HCT116 (cell line): Measurements from ENCODE around the gene AKAP13. TPM values are rescaled to one million over a fixed set of nuclear protein-coding genes. Genes with fewer than 3 reads are reported as not detected.

Experiments
- ATAC-seq: fragments of 200-7000 bp; cut with Tn5 transposase; 2 replicates; pipeline ENCODE4 v1.9.1; 2020; ENCODE audit warnings: mild to moderate bottlenecking, moderate library complexity
- BruUV-seq: library from RNA; stranded (reverse); fragments of 400-500 nt; replicated peaks from 2 replicates; lab custom pipeline; 2021; lab: Mats Ljungman, UMichigan
- CTCF ChIA-PET: fragments of 300-600 bp; sonication (Branson Sonifier 250); formaldehyde crosslinking; loops from one replicate; lab custom pipeline; 2021; ENCODE audit warnings: antibody characterized with exemption; lab: Charles Lee
- POLR2A ChIA-PET: fragments of 300-600, 350-600 bp; sonication (Branson Sonifier 250); formaldehyde crosslinking; loops from one replicate; lab custom pipeline; 2021; ENCODE audit warnings: antibody characterized with exemption; lab: Charles Lee
- RAD21 ChIA-PET, 2 experiments: fragments of 300-600 bp; sonication (Branson Sonifier 250); formaldehyde crosslinking; loops; one replicate each; lab custom pipeline; 2023; ENCODE audit warnings: low total read pairs in 2 of 2; ENCODE audit not compliant: uncharacterized antibody in 2 of 2, unreplicated experiment in 2 of 2, low non-redundant PET in 1 of 2; lab: Charles Lee
- DNase-seq: peaks from one replicate; pipeline ENCODE4 v3.0.0-alpha.2; 2010; ENCODE audit warnings: low read depth, low spot score
- H2AFZ ChIP-seq: fragments of 200-600 bp; shearing (Covaris generic), sonication (generic); 2 replicates; pipeline ENCODE4 v1.6.1; 2017; ENCODE audit warnings: low read depth, mixed run types, mixed read lengths, antibody characterized with exemption, low read length; ENCODE audit not compliant: poor library complexity, severe bottlenecking
- H3K27ac ChIP-seq: 2 replicates; pipeline ENCODE4 v1.5.1; 2012; ENCODE audit warnings: low read depth, low read length
- H3K27me3 ChIP-seq: fragments of 200-600 bp; sonication (generic); 2 replicates; pipeline ENCODE4 v1.6.1; 2016; ENCODE audit warnings: mixed run types, low read length, mixed read lengths; ENCODE audit not compliant: insufficient read depth
- H3K36me3 ChIP-seq, 2 experiments: fragments of 200-500 bp in 1 of 2; fragments of 200-600 bp in 1 of 2; sonication (Bioruptor generic) in 1 of 2; sonication (generic) in 1 of 2; 2 replicates each; pipeline versions ENCODE4 v1.5.1 to v1.6.1; 2014 to 2016; ENCODE audit warnings: low read length in 2 of 2, inconsistent platforms in 1 of 2, mixed read lengths in 1 of 2, mixed run types in 1 of 2; ENCODE audit not compliant: insufficient read depth in 2 of 2, control insufficient read depth in 1 of 2
- H3K4me1 ChIP-seq, 2 experiments: fragments of 200-600 bp in 1 of 2; sonication (generic) in 1 of 2; 2 replicates each; pipeline versions ENCODE4 v1.5.1 to v1.6.1; 2012 to 2017; ENCODE audit warnings: low read length in 2 of 2, inconsistent platforms in 1 of 2, mild to moderate bottlenecking in 1 of 2, mixed read lengths in 1 of 2, mixed run types in 1 of 2, moderate library complexity in 1 of 2; ENCODE audit not compliant: insufficient read depth in 2 of 2, control insufficient read depth in 1 of 2
- H3K4me2 ChIP-seq: fragments of 200-600 bp; sonication (generic); 2 replicates; pipeline ENCODE4 v1.6.1; 2017; ENCODE audit warnings: mixed run types, low read length, mixed read lengths
- H3K4me3 ChIP-seq, 2 experiments: fragments of 200-600 bp in 1 of 2; sonication (generic) in 1 of 2; replicated peaks in 1 of 2; 2 replicates each; pipeline ENCODE4 v1.5.1; 2011 to 2016; ENCODE audit warnings: low read length in 2 of 2, control low read depth in 1 of 2, low read depth in 1 of 2, mild to moderate bottlenecking in 1 of 2, mixed read lengths in 1 of 2, mixed run types in 1 of 2
- H3K79me2 ChIP-seq: fragments of 200-600 bp; sonication (generic); 2 replicates; pipeline ENCODE4 v1.6.1; 2017; ENCODE audit warnings: mild to moderate bottlenecking, mixed run types, low read length, moderate library complexity, mixed read lengths; ENCODE audit not compliant: insufficient read depth
- H3K9ac ChIP-seq: fragments of 200-600 bp; sonication (generic); 2 replicates; pipeline ENCODE4 v1.6.1; 2016; ENCODE audit warnings: low read length, mixed read lengths
- H3K9me2 ChIP-seq: fragments of 200-600 bp; sonication (generic), shearing (Covaris generic); 2 replicates; pipeline ENCODE4 v1.6.1; 2017; ENCODE audit warnings: mixed run types, mild to moderate bottlenecking, moderate library complexity; ENCODE audit not compliant: insufficient read depth
- H3K9me3 ChIP-seq, 2 experiments: fragments of 200-500 bp in 1 of 2; fragments of 200-600 bp in 1 of 2; sonication (Bioruptor generic) in 1 of 2; sonication (generic) in 1 of 2; 2 replicates each; pipeline ENCODE4 v1.6.1; 2014 to 2017; ENCODE audit warnings: low read length in 2 of 2, mixed read lengths in 2 of 2, inconsistent platforms in 1 of 2, low read depth in 1 of 2, mild to moderate bottlenecking in 1 of 2, mixed run types in 1 of 2, moderate library complexity in 1 of 2; ENCODE audit not compliant: control insufficient read depth in 1 of 2, insufficient read depth in 1 of 2
- H4K20me1 ChIP-seq: fragments of 200-600 bp; sonication (generic), shearing (Covaris generic); 2 replicates; pipeline ENCODE4 v1.6.1; 2017; ENCODE audit warnings: mixed run types, mild to moderate bottlenecking, moderate library complexity; ENCODE audit not compliant: insufficient read depth
- EGR1 ChIP-seq: IDR thresholded peaks from 2 replicates; pipeline ENCODE4 v1.6.1; 2012; ENCODE audit warnings: low read depth
- ELF1 ChIP-seq: IDR thresholded peaks from 2 replicates; pipeline ENCODE4 v1.6.1; 2012; ENCODE audit warnings: low read depth, borderline replicate concordance
- EZH2 ChIP-seq: fragments of 200-600 bp; sonication (generic); IDR thresholded peaks from 2 replicates; pipeline ENCODE4 v1.6.1; 2017; ENCODE audit warnings: antibody characterized with exemption, mixed run types
- FOSL1 ChIP-seq: IDR thresholded peaks from 2 replicates; pipeline ENCODE4 v1.6.1; 2012; ENCODE audit warnings: low read depth
- RAD21 ChIP-seq: IDR thresholded peaks from 2 replicates; pipeline ENCODE4 v1.6.1; 2012; ENCODE audit warnings: low read depth, mild to moderate bottlenecking
- SIN3A ChIP-seq: IDR thresholded peaks from 2 replicates; pipeline ENCODE4 v1.6.1; 2012; ENCODE audit warnings: low read depth
- TCF7L2 ChIP-seq: IDR thresholded peaks from 2 replicates; pipeline ENCODE4 v1.7.0; 2011; ENCODE audit warnings: borderline replicate concordance, inconsistent platforms; ENCODE audit not compliant: insufficient read depth, insufficient read length; ENCODE audit errors: extremely low read depth
- YY1 ChIP-seq: IDR thresholded peaks from 2 replicates; pipeline ENCODE4 v1.6.1; 2011; ENCODE audit warnings: low read length, low read depth, moderate library complexity, mild to moderate bottlenecking; ENCODE audit not compliant: insufficient replicate concordance; ENCODE audit errors: extremely low read depth
- ZFX ChIP-seq: fragments of 450-650 bp; IDR thresholded peaks from 2 replicates; pipeline ENCODE4 v1.6.1; 2017
- ZNF274 ChIP-seq: fragments of 200-500 bp; sonication (Bioruptor generic); IDR thresholded peaks from 2 replicates; pipeline ENCODE4 v1.6.1; 2014; ENCODE audit warnings: mild to moderate bottlenecking, low read depth, low read length, inconsistent platforms
- intact Hi-C: fragments of 100-400 bp; cut with micrococcal nuclease; formaldehyde crosslinking; loops from 2 replicates; pipeline ENCODE4 v1.10.0; 2022
- total RNA-seq: library from RNA; stranded (reverse); gene quantifications from one replicate; pipeline ENCODE4 v1.2.1, GENCODE V29; 2021; ENCODE audit not compliant: unreplicated experiment
- TF ChIP-seq, protein P1 (sequence below): IDR thresholded peaks from 2 replicates; pipeline ENCODE4 v1.6.1; 2012; ENCODE audit warnings: low read depth
- TF ChIP-seq, protein P2 (sequence below), 3 experiments: fragments of 200-600 bp in 1 of 3; sonication (generic) in 1 of 3; IDR thresholded peaks in 2 of 3; conservative IDR thresholded peaks in 1 of 3; 2 replicates each; pipeline ENCODE4 v1.5.1; 2012 to 2017; ENCODE audit warnings: low read depth in 2 of 3, low read length in 2 of 3, antibody characterized with exemption in 1 of 3, borderline replicate concordance in 1 of 3, control low read depth in 1 of 3, mild to moderate bottlenecking in 1 of 3, mixed read lengths in 1 of 3, mixed run types in 1 of 3, moderate library complexity in 1 of 3; ENCODE audit not compliant: insufficient read depth in 1 of 3

The AKAP13 gene
- total RNA-seq, 1 experiment from 2014 or later: 43.1 TPM

DNA sequence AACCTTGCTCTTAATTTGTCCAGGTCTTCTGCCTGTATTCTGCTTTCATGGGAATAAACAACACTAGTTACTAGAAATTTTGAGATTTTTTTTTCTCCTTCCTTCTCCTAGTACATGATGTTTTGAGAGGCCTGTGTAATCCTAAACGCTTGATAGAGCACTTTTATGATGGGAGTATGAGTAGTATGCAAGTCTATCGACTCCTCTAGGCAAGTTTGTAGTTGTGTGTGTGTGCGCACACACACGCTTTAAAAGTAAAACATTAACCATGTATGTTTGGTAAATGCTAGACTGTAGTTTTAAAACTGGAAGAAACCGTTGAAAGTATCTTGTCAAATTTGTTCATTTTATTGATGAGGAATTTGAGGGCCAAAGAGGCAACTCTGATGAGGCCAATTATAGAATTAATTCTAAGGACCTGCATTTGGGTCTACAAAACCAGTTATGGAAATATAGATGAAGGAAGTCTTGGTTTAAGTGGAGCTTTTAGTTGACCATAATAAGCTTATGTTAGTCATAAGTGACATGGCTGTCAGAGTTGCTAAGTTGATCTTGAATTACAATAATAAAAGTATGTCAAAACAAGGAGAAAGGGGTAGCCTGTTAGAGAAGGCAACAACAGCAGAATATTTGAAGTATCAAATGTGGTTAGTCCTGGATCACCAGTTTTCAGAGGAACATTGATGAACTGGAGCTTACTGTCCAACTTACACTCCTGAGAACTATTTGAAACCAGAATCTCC lies 47.1 kb downstream of the AKAP13 start:
- Histone ChIP-seq H3K9ac (no peak overlapping the region), H3K27me3 (no peaks in the 10 kb centered on the region), H3K4me1 (no peaks in the 10 kb centered on the region), H3K36me3 (no peaks in the 10 kb centered on the region), H3K4me2 (no peak overlapping the region), H2AFZ (no peak overlapping the region), H3K79me2 (peaks cover 94% of the 10 kb centered on the region), H3K27ac (no peak overlapping the region), H3K9me2 (no peaks in the 10 kb centered on the region), H4K20me1 (peaks cover 9% of the 10 kb centered on the region; the same call in 1 of the 2 replicates), H3K9me3 (no peaks in the 10 kb centered on the region), H3K4me3 (no peak overlapping the region)
- no TSS peak for BruUV-seq
- CTCF ChIA-PET: no interaction called here
- POLR2A ChIA-PET: no interaction called here
- ATAC-seq (no peak), DNase-seq (no peak)
- intact Hi-C loops: no loop called here
- RAD21 ChIA-PET: no interaction called here
- TF ChIP-seq ZFX: no peak
- TF ChIP-seq ZNF274: no peak
- no peak for TF ChIP-seq FOSL1
- no peak for TF ChIP-seq SIN3A
- no peak for TF ChIP-seq TCF7L2
- TF ChIP-seq ELF1: no peak

DNA sequence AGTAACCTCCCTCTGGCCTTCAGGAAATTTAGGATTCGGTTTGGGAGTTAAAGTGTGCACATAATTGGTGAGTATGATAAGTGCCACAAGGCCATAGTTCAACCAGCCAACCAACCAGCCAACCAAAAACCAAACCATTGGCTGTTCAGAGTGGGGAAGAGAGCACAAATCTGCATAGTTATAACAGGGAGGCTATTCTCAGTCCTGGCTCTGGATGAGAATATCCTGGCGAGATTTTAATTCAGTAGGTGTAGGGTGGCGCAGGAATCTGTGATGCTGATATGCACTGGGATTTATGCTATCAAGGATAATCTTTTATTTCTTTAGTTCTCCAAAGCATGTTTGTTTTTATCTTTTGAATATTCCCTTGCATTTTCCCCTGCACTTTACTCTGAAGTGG lies 49.1 kb downstream of the AKAP13 start:
- Histone ChIP-seq H3K9me3 (no peaks in the 10 kb centered on the region), H3K36me3 (no peaks in the 10 kb centered on the region), H3K27ac (no peak overlapping the region), H3K9me2 (no peaks in the 10 kb centered on the region), H3K4me2 (no peak overlapping the region), H3K9ac (no peak overlapping the region), H3K4me3 (no peak overlapping the region), H3K27me3 (no peaks in the 10 kb centered on the region), H4K20me1 (peaks cover 9% of the 10 kb centered on the region; the same call in 1 of the 2 replicates), H3K4me1 (no peaks in the 10 kb centered on the region), H2AFZ (no peak overlapping the region), H3K79me2 (peaks cover 76% of the 10 kb centered on the region)
- ATAC-seq: no peak
- ChIA-PET CTCF (no interaction called here), POLR2A (no interaction called here), RAD21 (no interaction called here)
- intact Hi-C loops: loop anchor here (1.0 kb wide), 1 partner anchor 11 kb away; no protein-coding TSS in a partner anchor
- BruUV-seq: no TSS peak
- TF ChIP-seq EZH2 (no peak), ELF1 (no peak), YY1 (no peak), TCF7L2 (no peak), ZNF274 (no peak), RAD21 (no peak), EGR1 (no peak)
- TF ChIP-seq, protein P1, sequence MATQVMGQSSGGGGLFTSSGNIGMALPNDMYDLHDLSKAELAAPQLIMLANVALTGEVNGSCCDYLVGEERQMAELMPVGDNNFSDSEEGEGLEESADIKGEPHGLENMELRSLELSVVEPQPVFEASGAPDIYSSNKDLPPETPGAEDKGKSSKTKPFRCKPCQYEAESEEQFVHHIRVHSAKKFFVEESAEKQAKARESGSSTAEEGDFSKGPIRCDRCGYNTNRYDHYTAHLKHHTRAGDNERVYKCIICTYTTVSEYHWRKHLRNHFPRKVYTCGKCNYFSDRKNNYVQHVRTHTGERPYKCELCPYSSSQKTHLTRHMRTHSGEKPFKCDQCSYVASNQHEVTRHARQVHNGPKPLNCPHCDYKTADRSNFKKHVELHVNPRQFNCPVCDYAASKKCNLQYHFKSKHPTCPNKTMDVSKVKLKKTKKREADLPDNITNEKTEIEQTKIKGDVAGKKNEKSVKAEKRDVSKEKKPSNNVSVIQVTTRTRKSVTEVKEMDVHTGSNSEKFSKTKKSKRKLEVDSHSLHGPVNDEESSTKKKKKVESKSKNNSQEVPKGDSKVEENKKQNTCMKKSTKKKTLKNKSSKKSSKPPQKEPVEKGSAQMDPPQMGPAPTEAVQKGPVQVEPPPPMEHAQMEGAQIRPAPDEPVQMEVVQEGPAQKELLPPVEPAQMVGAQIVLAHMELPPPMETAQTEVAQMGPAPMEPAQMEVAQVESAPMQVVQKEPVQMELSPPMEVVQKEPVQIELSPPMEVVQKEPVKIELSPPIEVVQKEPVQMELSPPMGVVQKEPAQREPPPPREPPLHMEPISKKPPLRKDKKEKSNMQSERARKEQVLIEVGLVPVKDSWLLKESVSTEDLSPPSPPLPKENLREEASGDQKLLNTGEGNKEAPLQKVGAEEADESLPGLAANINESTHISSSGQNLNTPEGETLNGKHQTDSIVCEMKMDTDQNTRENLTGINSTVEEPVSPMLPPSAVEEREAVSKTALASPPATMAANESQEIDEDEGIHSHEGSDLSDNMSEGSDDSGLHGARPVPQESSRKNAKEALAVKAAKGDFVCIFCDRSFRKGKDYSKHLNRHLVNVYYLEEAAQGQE: no peak
- TF ChIP-seq, protein P2, sequence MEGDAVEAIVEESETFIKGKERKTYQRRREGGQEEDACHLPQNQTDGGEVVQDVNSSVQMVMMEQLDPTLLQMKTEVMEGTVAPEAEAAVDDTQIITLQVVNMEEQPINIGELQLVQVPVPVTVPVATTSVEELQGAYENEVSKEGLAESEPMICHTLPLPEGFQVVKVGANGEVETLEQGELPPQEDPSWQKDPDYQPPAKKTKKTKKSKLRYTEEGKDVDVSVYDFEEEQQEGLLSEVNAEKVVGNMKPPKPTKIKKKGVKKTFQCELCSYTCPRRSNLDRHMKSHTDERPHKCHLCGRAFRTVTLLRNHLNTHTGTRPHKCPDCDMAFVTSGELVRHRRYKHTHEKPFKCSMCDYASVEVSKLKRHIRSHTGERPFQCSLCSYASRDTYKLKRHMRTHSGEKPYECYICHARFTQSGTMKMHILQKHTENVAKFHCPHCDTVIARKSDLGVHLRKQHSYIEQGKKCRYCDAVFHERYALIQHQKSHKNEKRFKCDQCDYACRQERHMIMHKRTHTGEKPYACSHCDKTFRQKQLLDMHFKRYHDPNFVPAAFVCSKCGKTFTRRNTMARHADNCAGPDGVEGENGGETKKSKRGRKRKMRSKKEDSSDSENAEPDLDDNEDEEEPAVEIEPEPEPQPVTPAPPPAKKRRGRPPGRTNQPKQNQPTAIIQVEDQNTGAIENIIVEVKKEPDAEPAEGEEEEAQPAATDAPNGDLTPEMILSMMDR (IDR thresholded peaks at IDR 0.05 in 2 of 3, conservative IDR thresholded peaks at IDR 0.05 in 1 of 3; ENCODE audit: borderline replicate concordance in 1 of 3, insufficient read depth in 1 of 3, low read depth in 2 of 3, low read length in 2 of 3): no peak
- no peak for DNase-seq
